ENCODE data around the gene BCL6B. TPM values are rescaled to one million over a fixed set of nuclear protein-coding genes. Genes with fewer than 3 reads are reported as not detected.

The BCL6B gene
- total RNA-seq, 4 donors from 2014 or later: 0.93 to 3.9 (median 3.3) TPM

GRCh38 chr17:7002288-7003047 is 20.4 kb upstream of the BCL6B start:
- Histone ChIP-seq H3K27ac (no peak overlapping the region), H3K27me3 (no peaks in the 10 kb centered on the region), H3K9me3 (no peaks in the 10 kb centered on the region), H3K4me1 (no peaks in the 10 kb centered on the region), H3K4me3 (no peak overlapping the region), H3K36me3 (peaks cover 0 to 74% of the 10 kb centered on the region in 2 donors)
- no peak for ATAC-seq
- 85 to 91% methylated on average over 5 to 6 of the region's 6 CpGs for WGBS, 2 donors (ENCODE audit: low coverage in 1 of 2)
- TF ChIP-seq POLR2AphosphoS5 (IDR thresholded peaks at IDR 0.05): no peak
- TF ChIP-seq POLR2A (IDR thresholded peaks at IDR 0.05): no peak
- TF ChIP-seq, protein P1, sequence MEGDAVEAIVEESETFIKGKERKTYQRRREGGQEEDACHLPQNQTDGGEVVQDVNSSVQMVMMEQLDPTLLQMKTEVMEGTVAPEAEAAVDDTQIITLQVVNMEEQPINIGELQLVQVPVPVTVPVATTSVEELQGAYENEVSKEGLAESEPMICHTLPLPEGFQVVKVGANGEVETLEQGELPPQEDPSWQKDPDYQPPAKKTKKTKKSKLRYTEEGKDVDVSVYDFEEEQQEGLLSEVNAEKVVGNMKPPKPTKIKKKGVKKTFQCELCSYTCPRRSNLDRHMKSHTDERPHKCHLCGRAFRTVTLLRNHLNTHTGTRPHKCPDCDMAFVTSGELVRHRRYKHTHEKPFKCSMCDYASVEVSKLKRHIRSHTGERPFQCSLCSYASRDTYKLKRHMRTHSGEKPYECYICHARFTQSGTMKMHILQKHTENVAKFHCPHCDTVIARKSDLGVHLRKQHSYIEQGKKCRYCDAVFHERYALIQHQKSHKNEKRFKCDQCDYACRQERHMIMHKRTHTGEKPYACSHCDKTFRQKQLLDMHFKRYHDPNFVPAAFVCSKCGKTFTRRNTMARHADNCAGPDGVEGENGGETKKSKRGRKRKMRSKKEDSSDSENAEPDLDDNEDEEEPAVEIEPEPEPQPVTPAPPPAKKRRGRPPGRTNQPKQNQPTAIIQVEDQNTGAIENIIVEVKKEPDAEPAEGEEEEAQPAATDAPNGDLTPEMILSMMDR (IDR thresholded peaks at IDR 0.05): no peak
- TF ChIP-seq EP300 (IDR thresholded peaks at IDR 0.05): no peak

GRCh38 chr17:7003745-7004144 is 19.1 kb upstream of the BCL6B start:
- TF ChIP-seq, protein P1 (IDR thresholded peaks at IDR 0.05): no peak
- TF ChIP-seq EP300 (IDR thresholded peaks at IDR 0.05) (no peak), POLR2A (IDR thresholded peaks at IDR 0.05) (no peak), POLR2AphosphoS5 (IDR thresholded peaks at IDR 0.05) (no peak)
- peaks cover 0 to 68% of the 10 kb centered on the region in 2 donors for H3K36me3 ChIP-seq

DNA sequence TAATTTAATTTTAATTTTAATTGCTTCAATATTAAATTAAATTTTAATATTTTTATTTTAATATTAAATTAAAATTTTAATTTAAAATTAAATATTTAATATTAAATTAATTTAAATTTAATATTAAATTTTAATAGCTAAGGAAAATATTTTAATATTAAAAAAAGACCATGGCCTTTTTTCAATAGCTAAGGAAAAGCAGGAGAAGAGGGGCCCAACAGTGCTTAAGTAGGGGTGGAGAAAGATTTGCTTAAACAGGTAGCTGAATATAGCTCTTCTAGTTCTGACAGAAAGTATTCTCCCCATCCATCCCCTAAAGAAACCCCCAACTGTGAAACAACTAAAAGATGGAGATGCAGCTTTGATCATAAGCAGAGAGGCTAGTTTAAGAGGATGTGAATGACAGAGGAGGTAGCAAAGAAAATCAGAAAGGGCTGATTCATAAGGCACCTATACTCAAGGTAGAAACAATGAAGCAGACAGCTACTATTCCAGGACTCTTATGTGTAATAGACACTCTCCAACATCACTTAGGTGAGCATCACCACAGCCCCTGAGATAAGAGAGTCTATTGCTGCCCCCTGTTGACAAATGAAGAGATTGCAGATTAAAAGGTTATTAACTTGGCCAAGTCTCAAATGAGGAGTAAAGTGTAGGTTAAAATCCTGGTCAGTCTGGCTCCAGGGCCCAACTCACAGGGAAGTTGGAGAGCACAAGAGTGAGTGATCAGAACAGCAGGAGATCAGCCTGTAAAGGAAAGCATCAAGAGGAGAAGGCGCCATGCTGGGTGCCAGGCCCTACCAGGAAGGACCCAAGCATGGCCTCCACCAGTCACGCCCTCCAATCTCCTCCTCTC is 18.2 kb upstream of the BCL6B start:
- WGBS, 2 donors (ENCODE audit: low coverage in 1 of 2): 100% methylated on average over 1 of the region's 2 CpGs; no CpG with 5 or more reads in 1 of the 2 donors
- no peak for TF ChIP-seq EP300 (IDR thresholded peaks at IDR 0.05)
- no peak for TF ChIP-seq POLR2AphosphoS5 (IDR thresholded peaks at IDR 0.05)
- no peak for TF ChIP-seq POLR2A (IDR thresholded peaks at IDR 0.05)
- TF ChIP-seq, protein P1 (IDR thresholded peaks at IDR 0.05): peak in 3 of 4 experiments; percentile 66 to 67 (median 67)
- no peaks in the 10 kb centered on the region for H3K27me3 ChIP-seq
- no peaks in the 10 kb centered on the region for H3K9me3 ChIP-seq
- peak; percentile 54 for ATAC-seq
- no peak overlapping the region for H3K27ac ChIP-seq
- H3K4me1 ChIP-seq: peaks cover 0 to 16% (median under 1%) of the 10 kb centered on the region in 3 donors
- H3K36me3 ChIP-seq: peaks cover 0 to 62% of the 10 kb centered on the region in 2 donors
- H3K4me3 ChIP-seq: no peak overlapping the region

More at GRCh38 chr17:7003745-7004144, 19.1 kb upstream of the BCL6B start:
- no peak overlapping the region for H3K27ac ChIP-seq
- H3K9me3 ChIP-seq: no peaks in the 10 kb centered on the region
- peaks cover 0 to 7% (median 0%) of the 10 kb centered on the region in 3 donors for H3K4me1 ChIP-seq
- no peak overlapping the region for H3K4me3 ChIP-seq
- no peaks in the 10 kb centered on the region for H3K27me3 ChIP-seq
- WGBS, 2 donors (ENCODE audit: low coverage in 1 of 2): 92 to 94% methylated on average over 2 of the region's 2 CpGs
- ATAC-seq: no peak

- H3K27ac ChIP-seq: no peak overlapping the region
- H3K27me3 ChIP-seq: no peaks in the 10 kb centered on the region
- H3K4me3 ChIP-seq: no peak overlapping the region
- ATAC-seq: no peak
- TF ChIP-seq EP300 (IDR thresholded peaks at IDR 0.05) (no peak), POLR2AphosphoS5 (IDR thresholded peaks at IDR 0.05) (no peak), POLR2A (IDR thresholded peaks at IDR 0.05) (no peak)
- TF ChIP-seq, protein P1 (IDR thresholded peaks at IDR 0.05): no peak
- H3K36me3 ChIP-seq: peaks cover 0 to 55% of the 10 kb centered on the region in 2 donors
- peaks cover 0 to 27% (median 11%) of the 10 kb centered on the region in 3 donors for H3K4me1 ChIP-seq
- 71% methylated on average over 6 of the region's 7 CpGs; no CpG with 5 or more reads in 1 of the 2 donors for WGBS, 2 donors (ENCODE audit: low coverage in 1 of 2)
- no peaks in the 10 kb centered on the region for H3K9me3 ChIP-seq
Observed at GRCh38 chr17:7005716-7006115, 17.1 kb upstream of the BCL6B start.

Measured in gastroesophageal sphincter (tissue), 4 donors.